ENCODE data around the gene ZNF10.

DNA sequence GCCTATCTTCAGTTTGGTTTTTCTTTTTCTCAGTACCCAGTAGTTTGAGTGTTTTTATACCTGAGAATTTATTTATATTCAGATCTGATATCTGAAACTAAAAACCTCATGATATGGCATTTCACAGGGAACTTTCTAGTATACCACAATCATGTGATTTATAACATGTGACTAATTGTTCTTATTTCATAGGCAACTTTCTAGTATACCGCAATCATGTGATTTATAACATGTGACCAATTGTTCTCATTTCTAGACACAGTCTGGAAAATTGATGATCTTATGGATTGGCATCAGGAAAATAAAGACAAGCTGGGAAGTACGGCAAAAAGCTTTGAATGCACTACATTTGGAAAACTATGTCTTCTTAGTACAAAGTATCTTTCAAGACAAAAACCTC is 71.5 kb downstream of the ZNF10 start:
- TF ChIP-seq, protein P1, sequence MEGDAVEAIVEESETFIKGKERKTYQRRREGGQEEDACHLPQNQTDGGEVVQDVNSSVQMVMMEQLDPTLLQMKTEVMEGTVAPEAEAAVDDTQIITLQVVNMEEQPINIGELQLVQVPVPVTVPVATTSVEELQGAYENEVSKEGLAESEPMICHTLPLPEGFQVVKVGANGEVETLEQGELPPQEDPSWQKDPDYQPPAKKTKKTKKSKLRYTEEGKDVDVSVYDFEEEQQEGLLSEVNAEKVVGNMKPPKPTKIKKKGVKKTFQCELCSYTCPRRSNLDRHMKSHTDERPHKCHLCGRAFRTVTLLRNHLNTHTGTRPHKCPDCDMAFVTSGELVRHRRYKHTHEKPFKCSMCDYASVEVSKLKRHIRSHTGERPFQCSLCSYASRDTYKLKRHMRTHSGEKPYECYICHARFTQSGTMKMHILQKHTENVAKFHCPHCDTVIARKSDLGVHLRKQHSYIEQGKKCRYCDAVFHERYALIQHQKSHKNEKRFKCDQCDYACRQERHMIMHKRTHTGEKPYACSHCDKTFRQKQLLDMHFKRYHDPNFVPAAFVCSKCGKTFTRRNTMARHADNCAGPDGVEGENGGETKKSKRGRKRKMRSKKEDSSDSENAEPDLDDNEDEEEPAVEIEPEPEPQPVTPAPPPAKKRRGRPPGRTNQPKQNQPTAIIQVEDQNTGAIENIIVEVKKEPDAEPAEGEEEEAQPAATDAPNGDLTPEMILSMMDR (IDR thresholded peaks at IDR 0.05), result no peak
- TF ChIP-seq EZH2phosphoT487 (IDR thresholded peaks at IDR 0.05; ENCODE audit: borderline replicate concordance, low read depth) (no peak), RAD21 (IDR thresholded peaks at IDR 0.05; ENCODE audit: low read length) (no peak), CHD2 (IDR thresholded peaks at IDR 0.05; ENCODE audit: low read length, partially characterized antibody) (no peak), TEAD4 (IDR thresholded peaks at IDR 0.05; ENCODE audit: borderline replicate concordance, insufficient read depth) (no peak), SIN3A (IDR thresholded peaks at IDR 0.05; ENCODE audit: borderline replicate concordance, low read depth, low read length) (no peak), FOXM1 (IDR thresholded peaks at IDR 0.05; ENCODE audit: low read depth) (no peak), GABPA (IDR thresholded peaks at IDR 0.05; ENCODE audit: low read depth) (no peak)
- TF ChIP-seq, protein P2, sequence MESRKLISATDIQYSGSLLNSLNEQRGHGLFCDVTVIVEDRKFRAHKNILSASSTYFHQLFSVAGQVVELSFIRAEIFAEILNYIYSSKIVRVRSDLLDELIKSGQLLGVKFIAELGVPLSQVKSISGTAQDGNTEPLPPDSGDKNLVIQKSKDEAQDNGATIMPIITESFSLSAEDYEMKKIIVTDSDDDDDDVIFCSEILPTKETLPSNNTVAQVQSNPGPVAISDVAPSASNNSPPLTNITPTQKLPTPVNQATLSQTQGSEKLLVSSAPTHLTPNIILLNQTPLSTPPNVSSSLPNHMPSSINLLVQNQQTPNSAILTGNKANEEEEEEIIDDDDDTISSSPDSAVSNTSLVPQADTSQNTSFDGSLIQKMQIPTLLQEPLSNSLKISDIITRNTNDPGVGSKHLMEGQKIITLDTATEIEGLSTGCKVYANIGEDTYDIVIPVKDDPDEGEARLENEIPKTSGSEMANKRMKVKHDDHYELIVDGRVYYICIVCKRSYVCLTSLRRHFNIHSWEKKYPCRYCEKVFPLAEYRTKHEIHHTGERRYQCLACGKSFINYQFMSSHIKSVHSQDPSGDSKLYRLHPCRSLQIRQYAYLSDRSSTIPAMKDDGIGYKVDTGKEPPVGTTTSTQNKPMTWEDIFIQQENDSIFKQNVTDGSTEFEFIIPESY (IDR thresholded peaks at IDR 0.05; ENCODE audit: borderline replicate concordance, low read depth), result no peak
- TF ChIP-seq, protein P3, sequence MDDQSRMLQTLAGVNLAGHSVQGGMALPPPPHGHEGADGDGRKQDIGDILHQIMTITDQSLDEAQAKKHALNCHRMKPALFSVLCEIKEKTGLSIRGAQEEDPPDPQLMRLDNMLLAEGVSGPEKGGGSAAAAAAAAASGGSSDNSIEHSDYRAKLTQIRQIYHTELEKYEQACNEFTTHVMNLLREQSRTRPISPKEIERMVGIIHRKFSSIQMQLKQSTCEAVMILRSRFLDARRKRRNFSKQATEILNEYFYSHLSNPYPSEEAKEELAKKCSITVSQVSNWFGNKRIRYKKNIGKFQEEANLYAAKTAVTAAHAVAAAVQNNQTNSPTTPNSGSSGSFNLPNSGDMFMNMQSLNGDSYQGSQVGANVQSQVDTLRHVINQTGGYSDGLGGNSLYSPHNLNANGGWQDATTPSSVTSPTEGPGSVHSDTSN (IDR thresholded peaks at IDR 0.05), result no peak

All from SK-N-SH (cell line).